ENCODE data around the gene NSUN5. TPM values are rescaled to one million over a fixed set of nuclear protein-coding genes. Genes with fewer than 3 reads are reported as not detected.

NSUN5 gene
- total and polyA plus RNA-seq, 2 of the 8 experiments (the other 6 are each of a cell fraction or from before 2014, with no cell fraction given) = 56.2 to 89.0 TPM

DNA sequence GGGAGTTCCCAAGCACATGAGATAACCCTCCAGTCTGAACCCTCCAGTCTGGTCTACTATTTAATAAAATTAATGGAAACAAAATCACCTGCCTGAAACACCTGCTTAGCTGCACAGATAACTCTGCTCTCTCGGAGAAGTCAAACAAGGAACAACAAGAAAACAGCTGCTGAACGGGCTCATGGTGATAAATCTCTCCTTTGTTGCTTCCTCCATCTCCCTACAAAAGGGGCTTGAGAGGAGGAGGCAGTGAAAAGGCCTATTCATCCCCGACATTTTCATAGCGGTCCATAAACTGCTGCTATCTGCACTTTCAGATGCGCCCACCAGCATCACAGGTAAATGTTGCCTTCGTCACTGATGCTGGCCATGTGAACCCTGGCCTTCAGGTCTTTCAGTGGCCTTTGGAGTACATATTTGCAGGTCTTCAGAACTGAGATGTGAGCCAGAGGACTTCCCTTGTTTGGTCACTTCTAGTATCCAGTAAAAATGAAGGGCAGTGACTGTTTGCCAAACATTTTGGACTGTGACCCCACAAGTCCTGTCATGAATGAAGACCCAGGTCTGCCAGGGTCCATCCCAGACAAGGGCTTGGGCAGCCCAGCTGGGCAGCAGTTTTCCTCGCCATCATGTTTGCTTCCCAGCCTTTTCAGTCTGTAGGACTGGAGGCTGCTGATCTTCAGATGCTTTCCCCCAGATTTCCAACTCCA lies 35.2 kb upstream of the NSUN5 start:
- Histone ChIP-seq H4K20me1 (replicated peaks in 1 of 2; ENCODE audit: control insufficient read depth in 1 of 2, insufficient read depth in 2 of 2, low read length in 2 of 2) (no peaks in the 10 kb centered on the region), H2BK5ac (ENCODE audit: low read depth, low read length) (no peak overlapping the region), H2BK12ac (ENCODE audit: low read depth, low read length) (no peak overlapping the region), H3K4me3 (ENCODE audit: extremely low read depth in 1 of 4, insufficient read depth in 2 of 4, low read depth in 3 of 4, low read length in 4 of 4) (no peak overlapping the region; a peak in 1 of 8 replicates), H3K23ac (ENCODE audit: insufficient read length) (no peak overlapping the region), H2BK120ac (replicated peaks; ENCODE audit: low read depth, low read length) (no peak overlapping the region), H2AFZ (ENCODE audit: low read length) (no peak overlapping the region), H3K9ac (replicated peaks in 1 of 4; ENCODE audit: extremely low read depth in 1 of 4, low read depth in 3 of 4, low read length in 3 of 4) (no peak overlapping the region), H4K5ac (ENCODE audit: insufficient read length, low read depth, low read length) (no peak overlapping the region), H3K14ac (ENCODE audit: insufficient read length) (no peak overlapping the region), H2AK5ac (ENCODE audit: low read depth, low read length) (no peak overlapping the region), H3K9me3 (ENCODE audit: insufficient read depth in 2 of 2, low read depth in 1 of 2, low read length in 1 of 2) (no peaks in the 10 kb centered on the region), H4K8ac (ENCODE audit: extremely low read depth, insufficient read depth, low read length) (no peak overlapping the region), H3K79me1 (ENCODE audit: low read depth, low read length) (no peaks in the 10 kb centered on the region), H2BK20ac (ENCODE audit: low read length) (no peak overlapping the region), H3K4ac (replicated peaks; ENCODE audit: insufficient read length, low read depth, low read length) (no peak overlapping the region), H3K36me3 (ENCODE audit: control insufficient read depth in 2 of 4, insufficient read depth in 4 of 4, low read length in 3 of 4) (no peaks in the 10 kb centered on the region), H3K18ac (ENCODE audit: extremely low read depth, low read length) (no peak overlapping the region), H3K56ac (replicated peaks; ENCODE audit: insufficient read length, low read depth, low read length) (no peak overlapping the region), H3K4me2 (ENCODE audit: insufficient read depth in 1 of 2, low read depth in 2 of 2, low read length in 2 of 2) (no peak overlapping the region), H3K79me2 (ENCODE audit: control insufficient read depth in 1 of 2, insufficient read depth in 2 of 2, low read length in 2 of 2) (no peaks in the 10 kb centered on the region), H3K23me2 (ENCODE audit: low read depth, low read length) (no peaks in the 10 kb centered on the region), H2BK15ac (ENCODE audit: low read length) (no peak overlapping the region), H4K91ac (replicated peaks; ENCODE audit: insufficient read length, low read length) (no peak overlapping the region), H3K4me1 (replicated peaks in 1 of 4; ENCODE audit: control insufficient read depth in 3 of 4, insufficient read depth in 4 of 4, low read length in 3 of 4) (peaks cover 0 to 17% (median 4%) of the 10 kb centered on the region in 4 experiments; a peak in 5 of 7 replicates), H3K27me3 (replicated peaks in 1 of 4; ENCODE audit: control insufficient read depth in 3 of 4, extremely low read depth in 1 of 4, insufficient read depth in 3 of 4, low read length in 3 of 4) (no peaks in the 10 kb centered on the region; a peak in 1 of 7 replicates), H3K27ac (ENCODE audit: low read depth, low read length) (no peak overlapping the region)
- FAIRE-seq (no peak), DNase-seq (ENCODE audit: low read depth in 1 of 2, low spot score in 2 of 2) (no peak)
- CTCF ChIA-PET (ENCODE audit: partially characterized antibody) = interaction anchor here (0.6 to 3.7 kb wide), 8 partner anchors 9 to 92 kb away, joined by 3 to 36 read pairs (median 5); no protein-coding TSS in a partner anchor
- 86% methylated on average over 7 of the region's 7 CpGs; no CpG with 5 or more reads in 1 of the 2 experiments for WGBS, 2 experiments (ENCODE audit: extremely low coverage in 1 of 2, insufficient coverage in 1 of 2, insufficient read length in 1 of 2, insufficient replicate concordance in 2 of 2, low coverage in 1 of 2, low lambda C conversion rate in 2 of 2, missing lambda C conversion rate in 1 of 2)
- POLR2A ChIA-PET (ENCODE audit: partially characterized antibody) = no interaction called here
- TF ChIP-seq NANOG (IDR thresholded peaks at IDR 0.05; ENCODE audit: insufficient read depth, low read depth, low read length, poor library complexity, severe bottlenecking) (no peak), EZH2 (IDR thresholded peaks at IDR 0.05; ENCODE audit: low read depth, low read length, severe bottlenecking) (no peak), CBX5 (IDR thresholded peaks at IDR 0.05; ENCODE audit: low read depth, low read length) (no peak), BRCA1 (IDR thresholded peaks at IDR 0.05; ENCODE audit: low read depth, low read length) (no peak), SP1 (IDR thresholded peaks at IDR 0.05; ENCODE audit: low read depth, low read length) (no peak), RXRA (IDR thresholded peaks at IDR 0.05; ENCODE audit: insufficient read depth, low read depth, low read length) (no peak), KDM5A (IDR thresholded peaks at IDR 0.05; ENCODE audit: low read length) (no peak), MAFK (IDR thresholded peaks at IDR 0.05; ENCODE audit: low read depth, low read length) (no peak), SIX5 (IDR thresholded peaks at IDR 0.05; ENCODE audit: low read depth, low read length) (no peak), POU5F1 (IDR thresholded peaks at IDR 0.05; ENCODE audit: low read depth, low read length) (no peak), NRF1 (IDR thresholded peaks at IDR 0.05; ENCODE audit: low read depth, low read length) (no peak), EGR1 (IDR thresholded peaks at IDR 0.05; ENCODE audit: borderline replicate concordance, low read depth, low read length) (no peak), RBBP5 (IDR thresholded peaks at IDR 0.05; ENCODE audit: borderline replicate concordance, low read depth, low read length) (no peak)
